ES-I3 (cell line): Measurements from ENCODE around the gene HOXC9.
A peak's percentile ranks its signal among the peaks of the same experiment; 100 is the strongest.

ENCODE experiments used
- H3K36me3 ChIP-seq: 2 replicates; pipeline ENCODE4 v1.6.1; 2013; ENCODE audit warnings: mild to moderate bottlenecking, low read length, control low read depth, moderate library complexity; ENCODE audit not compliant: insufficient read depth
- H3K4me1 ChIP-seq: 2 replicates; pipeline ENCODE4 v1.6.1; 2013; ENCODE audit warnings: mild to moderate bottlenecking, control low read depth, low read length; ENCODE audit not compliant: insufficient read depth
- H3K9ac ChIP-seq: 2 replicates; pipeline ENCODE4 v1.6.1; 2013; ENCODE audit warnings: low read depth, mild to moderate bottlenecking, low read length, moderate library complexity
- H3K9me3 ChIP-seq: 2 replicates; pipeline ENCODE4 v1.6.1; 2013; ENCODE audit warnings: mild to moderate bottlenecking, low read length, moderate library complexity; ENCODE audit not compliant: control insufficient read depth, insufficient read depth

Gene HOXC9

DNA sequence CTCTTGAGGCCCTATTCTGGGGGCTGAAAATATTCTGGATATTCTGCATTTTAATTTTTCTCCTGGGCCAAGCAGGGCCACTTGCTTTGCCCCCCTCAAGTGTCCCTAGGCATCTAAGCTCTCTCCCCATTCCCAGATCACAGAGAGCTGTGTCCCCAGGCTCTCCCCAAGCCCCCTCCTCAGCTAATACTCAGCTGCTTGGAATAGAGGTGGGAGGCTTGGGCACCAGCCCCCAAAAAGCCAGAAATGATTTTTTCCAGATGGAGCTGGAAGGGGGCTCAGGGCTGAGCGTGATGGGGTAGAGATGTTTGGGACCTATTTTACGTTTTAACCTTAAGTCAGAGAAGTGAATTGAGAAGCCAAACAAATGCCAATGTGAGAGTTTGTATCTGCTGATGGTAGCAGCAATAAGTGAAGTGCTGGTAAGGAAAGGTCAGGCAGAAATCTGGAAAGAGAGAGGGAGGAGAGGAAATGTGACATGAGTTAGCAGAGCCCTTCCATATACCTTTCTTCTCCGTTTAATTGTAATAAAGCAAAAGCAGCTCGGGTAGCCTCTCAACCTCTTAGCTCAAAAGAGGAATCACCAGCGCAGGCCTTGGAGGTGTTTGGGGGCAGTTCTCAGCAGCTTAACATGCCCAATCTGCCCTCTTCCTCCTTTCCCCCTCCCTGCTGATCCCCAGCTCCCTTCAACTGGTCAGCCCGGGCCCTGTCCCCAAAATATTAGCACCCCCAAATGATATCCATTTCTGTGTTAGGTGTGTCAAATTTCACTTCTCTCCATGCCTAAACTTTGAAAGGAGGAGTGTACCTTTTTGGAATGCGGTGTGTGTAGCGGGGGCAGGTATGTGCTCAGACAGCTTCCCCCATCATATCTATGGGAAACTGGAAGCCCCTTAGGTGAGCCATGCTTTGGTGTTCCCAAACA lies 23.3 kb downstream of the HOXC9 start:
- Histone ChIP-seq H3K36me3 (no peaks in the 10 kb centered on the region), H3K9me3 (no peaks in the 10 kb centered on the region), H3K9ac (no peak overlapping the region), H3K4me1 (no peaks in the 10 kb centered on the region)

DNA sequence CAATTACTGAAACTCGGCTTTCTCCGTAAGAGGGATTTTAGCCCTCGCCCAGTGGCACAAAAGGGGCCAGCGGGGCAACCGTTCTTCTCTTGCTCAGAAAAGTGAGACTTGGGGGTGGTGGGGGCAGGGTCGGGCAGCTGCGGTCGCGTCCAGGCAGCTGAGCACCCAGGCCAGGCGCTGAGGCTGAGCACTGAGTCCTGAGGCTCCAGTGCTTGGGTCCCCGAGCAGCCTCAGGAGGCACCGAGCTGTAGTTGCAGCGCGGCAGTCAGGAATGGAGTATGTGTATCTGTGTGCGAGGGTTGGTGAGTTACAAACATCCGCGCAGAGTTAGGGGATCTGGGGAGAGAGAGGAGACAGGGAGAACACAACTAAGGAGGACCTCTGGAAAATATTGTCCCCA lies 24.2 kb downstream of the HOXC9 start:
- H3K9me3 ChIP-seq, result no peaks in the 10 kb centered on the region
- H3K36me3 ChIP-seq, result no peaks in the 10 kb centered on the region
- 0 out of 2 replicates have a peak, but pooled peaks cover 4% of the 10 kb centered on the region for H3K4me1 ChIP-seq
- no peak overlapping the region for H3K9ac ChIP-seq

DNA sequence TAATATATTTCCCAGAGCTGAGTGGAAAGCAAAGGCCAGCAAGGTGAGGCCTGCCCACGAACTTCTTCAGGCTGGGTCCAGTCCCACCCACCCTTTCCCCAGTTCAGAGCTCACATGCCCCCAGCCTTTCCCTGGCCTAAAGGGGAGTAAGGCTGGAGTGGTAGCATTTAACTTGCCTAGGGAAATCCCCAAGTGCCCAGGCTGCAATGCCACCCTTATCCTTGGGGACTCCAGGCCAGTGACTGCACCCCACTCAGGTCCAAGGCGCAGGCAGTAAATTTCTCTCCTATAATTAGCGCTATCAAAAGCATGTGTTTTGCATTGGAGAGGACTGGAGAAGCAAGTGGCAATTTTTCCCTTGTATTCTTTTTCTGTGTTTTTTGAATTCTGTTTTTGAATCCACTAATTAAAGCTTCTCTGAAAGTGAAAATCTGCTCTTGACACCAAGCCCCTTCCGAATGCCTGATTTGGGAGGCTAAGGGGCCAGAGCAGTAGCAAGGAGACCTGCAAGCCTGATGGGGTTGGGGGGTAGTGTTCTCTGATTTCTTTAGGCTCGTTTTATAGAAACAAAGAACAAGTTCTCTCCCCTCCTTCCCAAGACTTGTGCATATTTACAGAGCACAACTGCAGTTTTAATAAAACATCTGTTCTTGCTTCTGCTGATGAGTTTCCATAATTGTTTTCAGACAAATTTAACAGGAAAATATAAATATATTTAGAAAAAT lies 24.8 kb downstream of the HOXC9 start:
- Histone ChIP-seq H3K9ac (no peak overlapping the region), H3K4me1 (0 out of 2 replicates have a peak, but pooled peaks cover 4% of the 10 kb centered on the region), H3K9me3 (no peaks in the 10 kb centered on the region), H3K36me3 (no peaks in the 10 kb centered on the region)

DNA sequence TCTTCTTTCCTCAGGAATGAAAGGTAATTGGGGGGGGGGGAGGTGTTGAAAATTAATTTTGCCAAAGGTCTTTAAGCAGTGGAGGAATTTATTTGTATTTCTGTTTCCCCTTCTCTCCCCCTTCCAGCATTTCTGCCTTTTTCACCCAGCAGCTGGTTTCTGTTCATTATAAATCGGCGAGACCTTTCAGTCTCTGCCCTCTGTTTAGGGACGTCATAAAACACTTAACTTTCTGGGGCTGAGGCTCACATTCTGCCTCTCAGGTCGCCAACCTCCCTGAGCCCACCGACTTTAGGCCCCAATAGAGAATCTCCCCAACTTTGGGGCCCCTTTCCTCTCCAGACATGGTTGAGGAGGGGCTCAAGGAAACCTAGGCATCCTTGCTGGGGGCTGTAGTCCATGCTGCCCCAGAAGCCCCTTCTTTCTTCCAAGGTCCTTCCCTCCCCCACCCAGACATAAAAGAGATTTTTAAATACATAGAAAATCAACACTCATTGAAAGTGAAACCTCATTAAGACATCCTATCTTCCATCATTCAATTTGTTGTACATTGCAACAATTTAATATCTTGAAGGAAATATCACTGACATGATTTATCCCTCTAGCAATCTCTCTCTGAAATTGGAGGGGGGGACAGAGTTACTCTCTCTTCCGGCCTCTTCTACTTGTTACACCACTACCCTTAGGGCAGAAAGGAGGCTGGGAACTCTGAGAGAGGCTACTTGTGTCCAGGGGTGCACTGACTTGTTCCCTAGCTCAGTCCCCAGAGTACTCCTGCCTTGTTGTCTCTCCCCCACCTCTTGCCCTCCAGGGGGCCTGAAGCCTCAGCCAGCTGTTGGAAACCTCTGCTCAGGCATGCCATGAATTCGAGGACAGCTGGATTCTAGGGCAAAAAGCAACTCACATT lies 25.8 kb downstream of the HOXC9 start:
- Histone ChIP-seq H3K9ac (no peak overlapping the region), H3K9me3 (no peaks in the 10 kb centered on the region), H3K36me3 (no peaks in the 10 kb centered on the region), H3K4me1 (0 out of 2 replicates have a peak, but pooled peaks cover 4% of the 10 kb centered on the region)

DNA sequence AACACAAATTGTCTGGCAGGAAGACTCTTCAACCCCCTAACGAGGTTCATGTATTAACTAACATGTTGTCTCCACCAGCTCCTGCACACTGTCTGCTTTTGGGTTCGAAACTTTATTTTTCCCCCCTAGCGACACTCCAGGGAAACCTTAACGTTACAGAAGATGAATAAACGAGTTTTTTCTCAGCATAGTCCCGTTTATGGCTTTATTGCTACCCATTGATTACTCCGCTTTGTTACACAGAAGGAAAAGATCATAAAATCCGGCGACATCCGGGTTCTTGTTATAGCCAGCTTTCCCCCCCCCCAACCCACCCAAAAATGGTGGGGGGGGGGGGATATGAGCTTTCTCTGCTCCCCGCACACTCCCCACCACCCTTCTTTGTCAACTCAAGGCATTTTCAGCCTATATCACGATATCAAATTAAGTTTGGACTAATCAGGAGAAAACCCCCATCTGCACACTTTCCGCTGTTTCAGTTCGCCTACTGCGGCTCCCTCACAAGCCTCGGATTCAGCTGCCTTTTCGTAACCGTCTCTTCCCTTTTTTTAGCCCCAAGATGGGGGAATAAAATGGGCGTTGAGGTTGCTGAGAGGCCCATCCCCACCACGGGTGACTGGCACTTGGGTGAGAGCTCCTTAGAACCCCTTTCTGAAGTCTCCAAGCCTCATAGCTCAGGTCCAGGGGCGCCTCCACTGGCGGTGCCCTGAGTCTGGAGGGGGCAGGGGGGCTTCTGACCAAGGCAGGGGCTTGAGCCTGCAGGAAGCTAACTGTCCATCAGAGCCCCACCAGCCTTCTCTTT lies 26.9 kb downstream of the HOXC9 start:
- H3K9ac ChIP-seq, result no peak overlapping the region
- no peaks in the 10 kb centered on the region for H3K36me3 ChIP-seq
- 0 out of 2 replicates have a peak, but pooled peaks cover 4% of the 10 kb centered on the region for H3K4me1 ChIP-seq
- no peaks in the 10 kb centered on the region for H3K9me3 ChIP-seq

DNA sequence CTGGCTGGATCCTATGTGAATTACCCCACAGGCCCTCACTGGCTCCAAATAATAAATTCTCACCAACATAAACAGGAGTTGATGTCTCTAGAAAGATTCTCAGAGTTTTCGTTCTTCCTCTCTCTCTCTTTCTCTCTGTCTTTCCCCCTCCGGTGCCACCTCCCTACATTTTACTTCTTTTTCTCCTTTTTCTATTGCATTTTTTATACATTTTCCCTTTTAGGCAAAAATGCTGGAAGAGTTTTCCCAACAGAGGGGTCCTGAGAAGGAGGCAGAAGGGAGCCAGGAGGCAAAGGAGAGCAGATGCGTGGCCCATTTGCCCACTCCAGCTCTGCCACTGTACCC lies 27.5 kb downstream of the HOXC9 start:
- Histone ChIP-seq H3K36me3 (no peaks in the 10 kb centered on the region), H3K9ac (no peak overlapping the region), H3K9me3 (no peaks in the 10 kb centered on the region), H3K4me1 (0 out of 2 replicates have a peak, but pooled peaks cover 4% of the 10 kb centered on the region)

DNA sequence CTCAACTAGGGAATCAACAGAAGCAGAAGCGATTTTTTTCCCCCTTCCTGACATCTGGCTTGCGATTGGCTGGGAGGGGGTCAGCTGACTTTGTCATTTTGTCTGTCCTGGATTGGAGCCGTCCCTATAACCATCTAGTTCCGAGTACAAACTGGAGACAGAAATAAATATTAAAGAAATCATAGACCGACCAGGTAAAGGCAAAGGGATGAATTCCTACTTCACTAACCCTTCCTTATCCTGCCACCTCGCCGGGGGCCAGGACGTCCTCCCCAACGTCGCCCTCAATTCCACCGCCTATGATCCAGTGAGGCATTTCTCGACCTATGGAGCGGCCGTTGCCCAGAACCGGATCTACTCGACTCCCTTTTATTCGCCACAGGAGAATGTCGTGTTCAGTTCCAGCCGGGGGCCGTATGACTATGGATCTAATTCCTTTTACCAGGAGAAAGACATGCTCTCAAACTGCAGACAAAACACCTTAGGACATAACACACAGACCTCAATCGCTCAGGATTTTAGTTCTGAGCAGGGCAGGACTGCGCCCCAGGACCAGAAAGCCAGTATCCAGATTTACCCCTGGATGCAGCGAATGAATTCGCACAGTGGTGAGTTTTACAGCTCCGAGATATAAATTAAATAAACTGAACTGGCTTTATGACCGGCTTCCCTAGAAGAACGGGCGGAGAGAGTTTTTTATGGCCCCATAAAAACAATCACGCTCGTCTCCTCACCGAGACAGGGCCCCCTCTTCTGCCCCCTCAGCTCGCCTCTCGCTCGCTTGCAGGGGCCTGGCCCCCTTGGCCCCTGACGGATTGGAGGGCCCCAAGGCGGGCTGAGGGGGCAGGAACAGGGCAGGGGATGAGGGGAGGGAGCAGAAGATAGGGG lies 28.6 kb downstream of the HOXC9 start, which contains the start of gene HOXC6:
Gene HOXC6 (plus strand): TSS at position 127 of the 888 bp plus-strand sequence. CDS start 82 bp downstream, at position 209.
- no peaks in the 10 kb centered on the region for H3K36me3 ChIP-seq
- H3K4me1 ChIP-seq, result peaks cover 4% of the 10 kb centered on the region; the same call in 1 of the 2 replicates
- H3K9ac ChIP-seq, result peak within 1 kb of the TSS; percentile 0; the same call in 1 of the 2 replicates
- no peaks in the 10 kb centered on the region for H3K9me3 ChIP-seq

DNA sequence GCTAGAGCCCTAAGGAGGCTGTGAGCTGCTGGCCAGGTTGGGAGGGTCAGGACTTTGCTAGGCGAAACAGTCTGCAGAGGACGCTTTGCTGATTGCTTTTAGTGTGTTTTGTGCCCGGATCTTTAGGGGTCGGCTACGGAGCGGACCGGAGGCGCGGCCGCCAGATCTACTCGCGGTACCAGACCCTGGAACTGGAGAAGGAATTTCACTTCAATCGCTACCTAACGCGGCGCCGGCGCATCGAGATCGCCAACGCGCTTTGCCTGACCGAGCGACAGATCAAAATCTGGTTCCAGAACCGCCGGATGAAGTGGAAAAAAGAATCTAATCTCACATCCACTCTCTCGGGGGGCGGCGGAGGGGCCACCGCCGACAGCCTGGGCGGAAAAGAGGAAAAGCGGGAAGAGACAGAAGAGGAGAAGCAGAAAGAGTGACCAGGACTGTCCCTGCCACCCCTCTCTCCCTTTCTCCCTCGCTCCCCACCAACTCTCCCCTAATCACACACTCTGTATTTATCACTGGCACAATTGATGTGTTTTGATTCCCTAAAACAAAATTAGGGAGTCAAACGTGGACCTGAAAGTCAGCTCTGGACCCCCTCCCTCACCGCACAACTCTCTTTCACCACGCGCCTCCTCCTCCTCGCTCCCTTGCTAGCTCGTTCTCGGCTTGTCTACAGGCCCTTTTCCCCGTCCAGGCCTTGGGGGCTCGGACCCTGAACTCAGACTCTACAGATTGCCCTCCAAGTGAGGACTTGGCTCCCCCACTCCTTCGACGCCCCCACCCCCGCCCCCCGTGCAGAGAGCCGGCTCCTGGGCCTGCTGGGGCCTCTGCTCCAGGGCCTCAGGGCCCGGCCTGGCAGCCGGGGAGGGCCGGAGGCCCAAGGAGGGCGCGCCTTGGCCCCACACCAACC lies 29.8 kb downstream of the HOXC9 start:
- Histone ChIP-seq H3K9ac (peak overlapping the region; percentile 18; the same call in 1 of the 2 replicates), H3K9me3 (no peaks in the 10 kb centered on the region), H3K4me1 (peaks cover 4% of the 10 kb centered on the region; the same call in 1 of the 2 replicates), H3K36me3 (no peaks in the 10 kb centered on the region)

DNA sequence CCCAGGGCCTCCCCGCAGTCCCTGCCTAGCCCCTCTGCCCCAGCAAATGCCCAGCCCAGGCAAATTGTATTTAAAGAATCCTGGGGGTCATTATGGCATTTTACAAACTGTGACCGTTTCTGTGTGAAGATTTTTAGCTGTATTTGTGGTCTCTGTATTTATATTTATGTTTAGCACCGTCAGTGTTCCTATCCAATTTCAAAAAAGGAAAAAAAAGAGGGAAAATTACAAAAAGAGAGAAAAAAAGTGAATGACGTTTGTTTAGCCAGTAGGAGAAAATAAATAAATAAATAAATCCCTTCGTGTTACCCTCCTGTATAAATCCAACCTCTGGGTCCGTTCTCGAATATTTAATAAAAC lies 30.5 kb downstream of the HOXC9 start:
- no peaks in the 10 kb centered on the region for H3K9me3 ChIP-seq
- no peak overlapping the region for H3K9ac ChIP-seq
- peaks cover 4% of the 10 kb centered on the region; the same call in 1 of the 2 replicates for H3K4me1 ChIP-seq
- no peaks in the 10 kb centered on the region for H3K36me3 ChIP-seq

DNA sequence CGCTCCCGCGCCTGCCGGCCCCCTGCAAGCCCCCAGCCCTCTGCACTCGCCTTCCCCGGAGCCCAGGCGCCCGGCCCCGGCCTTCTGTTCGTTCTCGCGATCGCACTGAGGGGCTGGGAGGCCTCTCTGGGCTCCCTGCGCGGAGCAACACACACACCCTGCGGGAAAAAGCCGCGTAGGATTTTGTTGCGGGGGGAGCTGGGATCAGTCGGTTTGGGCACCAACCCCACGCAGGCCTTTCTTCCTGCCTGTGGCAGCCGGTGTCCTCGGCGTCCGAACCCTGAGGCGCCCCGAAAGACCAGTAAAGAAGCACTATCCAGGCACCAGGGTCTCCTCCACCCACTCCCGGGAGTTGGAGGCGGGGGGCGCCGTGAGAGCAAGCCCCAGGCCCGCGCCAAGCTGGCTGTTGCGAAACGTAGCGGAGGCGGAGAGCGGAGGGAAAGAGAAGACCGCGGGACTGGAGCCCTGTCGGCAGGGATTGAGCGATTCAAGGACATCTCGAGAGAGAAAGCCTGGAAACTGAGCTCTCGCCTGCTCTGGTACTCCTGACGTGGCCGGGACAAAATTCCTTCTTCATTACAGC lies 31.0 kb downstream of the HOXC9 start:
- Histone ChIP-seq H3K9ac (no peak overlapping the region), H3K36me3 (no peaks in the 10 kb centered on the region), H3K9me3 (no peaks in the 10 kb centered on the region), H3K4me1 (peaks cover 4% of the 10 kb centered on the region; the same call in 1 of the 2 replicates)

DNA sequence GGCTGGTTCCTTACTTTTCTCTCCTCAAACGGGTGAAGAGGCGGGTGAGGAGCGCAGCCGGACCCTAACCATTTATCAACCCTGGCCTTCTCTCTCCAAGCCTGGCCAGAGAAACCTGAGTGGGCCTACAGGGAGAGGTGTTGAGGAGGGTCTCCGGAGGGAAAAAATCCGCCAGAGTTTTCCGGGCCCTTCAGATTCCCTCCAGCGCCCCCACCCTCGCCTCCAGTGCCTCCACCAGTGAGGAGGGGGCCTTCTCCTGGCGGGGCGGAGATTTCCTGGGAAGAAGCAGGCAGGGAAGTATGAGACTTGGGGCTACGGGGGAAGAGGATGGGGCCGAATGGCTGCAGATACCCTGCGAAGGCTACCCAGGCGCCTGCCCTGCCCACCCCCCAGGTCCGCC lies 31.5 kb downstream of the HOXC9 start:
- Histone ChIP-seq H3K9me3 (no peaks in the 10 kb centered on the region), H3K4me1 (peaks cover 4% of the 10 kb centered on the region; the same call in 1 of the 2 replicates), H3K36me3 (no peaks in the 10 kb centered on the region), H3K9ac (no peak overlapping the region)
